SK-N-MC (cell line): Measurements from ENCODE around the gene BOC.

ENCODE experiments used
- EZH2 ChIP-seq: fragments of 200-600 bp; sonication (generic); IDR thresholded peaks from one replicate; pipeline ENCODE4 v1.6.1; 2017; ENCODE audit warnings: antibody characterized with exemption
- FOXP2 ChIP-seq: optimal IDR thresholded peaks from 2 replicates; pipeline ENCODE3; 2011; ENCODE audit warnings: mild to moderate bottlenecking, moderate library complexity; ENCODE audit not compliant: insufficient read depth; ENCODE audit errors: extremely low read length, control extremely low read depth
- POLR2AphosphoS5 ChIP-seq: IDR thresholded peaks from 2 replicates; pipeline ENCODE4 v1.6.1; 2012; ENCODE audit warnings: mild to moderate bottlenecking, low read depth, low read length, borderline replicate concordance

DNA sequence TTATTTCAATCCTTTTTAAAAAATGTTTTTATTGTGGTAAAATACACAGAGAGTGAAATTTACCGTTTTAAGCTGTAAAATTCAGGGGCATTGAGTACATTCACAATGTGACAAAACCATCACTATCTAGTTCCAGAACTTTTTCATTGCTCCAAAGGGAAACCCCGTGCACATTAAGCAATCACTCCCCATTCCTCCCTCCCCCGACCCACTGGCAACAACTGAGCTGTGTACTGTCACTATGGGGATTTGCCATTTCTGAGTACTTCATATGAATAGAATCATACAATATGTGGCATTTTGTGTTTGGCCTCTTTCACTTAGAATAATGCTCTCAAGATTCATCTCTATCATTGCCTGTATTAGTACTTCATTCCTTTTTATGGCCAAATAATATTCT, 45.5 kb upstream of the BOC start:
- no peak for TF ChIP-seq POLR2AphosphoS5
- TF ChIP-seq EZH2: no peak
- no peak for TF ChIP-seq FOXP2
